Mucosa of stomach (tissue), 1 donor: ENCODE measurements around the gene PCGF1.

Source experiments
- H3K27me3 ChIP-seq: one replicate; pipeline ENCODE4 v1.7.0; 2013; ENCODE audit warnings: mild to moderate bottlenecking, low read length; ENCODE audit not compliant: control insufficient read depth, insufficient read depth
- H3K36me3 ChIP-seq: one replicate; pipeline ENCODE4 v1.7.0; 2013; ENCODE audit warnings: low read length; ENCODE audit not compliant: control insufficient read depth, insufficient read depth
- H3K4me1 ChIP-seq: one replicate; pipeline ENCODE4 v1.7.0; 2013; ENCODE audit warnings: mild to moderate bottlenecking, low read length; ENCODE audit not compliant: control insufficient read depth, insufficient read depth
- H3K4me3 ChIP-seq: one replicate; pipeline ENCODE4 v1.7.0; 2013; ENCODE audit warnings: low read length
- H3K9ac ChIP-seq: one replicate; pipeline ENCODE4 v1.7.0; 2013; ENCODE audit warnings: mild to moderate bottlenecking, low read length, moderate library complexity
- H3K9me3 ChIP-seq: one replicate; pipeline ENCODE4 v1.7.0; 2013; ENCODE audit warnings: mild to moderate bottlenecking, low read length, moderate library complexity; ENCODE audit not compliant: control insufficient read depth
- donor health status: Pancreatic carcinoma.

The PCGF1 gene

GRCh38 chr2:74507145-74507925, at the start of gene PCGF1:
Gene PCGF1, minus strand, starts transcription at chr2:74507695. Its CDS starts 27 bp downstream, at chr2:74507668.
- Histone ChIP-seq H3K9ac (peak within 1 kb of the TSS; percentile 91), H3K4me3 (peak within 1 kb of the TSS; percentile 92), H3K36me3 (no peaks in the 10 kb centered on the region), H3K27me3 (peaks cover 36% of the 10 kb centered on the region), H3K9me3 (no peaks in the 10 kb centered on the region), H3K4me1 (peaks cover 43% of the 10 kb centered on the region)

GRCh38 chr2:74556831-74557370, 49.4 kb upstream of the PCGF1 start:
- H3K27me3 ChIP-seq = no peaks in the 10 kb centered on the region
- no peaks in the 10 kb centered on the region for H3K9me3 ChIP-seq
- H3K9ac ChIP-seq = no peak overlapping the region
- H3K36me3 ChIP-seq = no peaks in the 10 kb centered on the region
- no peak overlapping the region for H3K4me3 ChIP-seq
- H3K4me1 ChIP-seq = peaks cover 27% of the 10 kb centered on the region

DNA sequence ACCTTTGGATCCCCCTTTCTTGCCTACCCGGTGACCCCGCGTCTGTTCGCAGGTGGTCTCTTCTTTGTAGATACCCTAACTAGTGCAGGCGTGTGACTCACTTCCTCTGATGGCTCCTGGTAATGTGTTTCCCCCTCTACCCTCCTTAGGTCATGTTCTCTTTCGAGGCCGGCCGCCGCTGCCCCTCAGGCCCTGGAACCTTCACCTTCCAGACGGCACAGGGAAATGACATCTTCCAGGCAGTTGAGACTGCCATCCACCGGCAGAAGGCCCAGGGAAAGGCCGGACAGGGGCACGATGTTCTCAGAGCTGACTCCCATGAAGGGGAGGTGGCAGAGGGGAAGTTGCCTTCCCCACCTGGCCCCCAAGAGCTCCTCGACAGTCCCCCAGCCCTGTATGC, 48.7 kb upstream of the PCGF1 start:
- no peak overlapping the region for H3K4me3 ChIP-seq
- H3K9me3 ChIP-seq = no peaks in the 10 kb centered on the region
- no peaks in the 10 kb centered on the region for H3K36me3 ChIP-seq
- no peaks in the 10 kb centered on the region for H3K27me3 ChIP-seq
- H3K4me1 ChIP-seq = peaks cover 27% of the 10 kb centered on the region
- no peak overlapping the region for H3K9ac ChIP-seq

GRCh38 chr2:74555610-74556103, 48.2 kb upstream of the PCGF1 start:
- Histone ChIP-seq H3K27me3 (no peaks in the 10 kb centered on the region), H3K4me1 (peaks cover 27% of the 10 kb centered on the region), H3K4me3 (peak overlapping the region; percentile 51), H3K9me3 (no peaks in the 10 kb centered on the region), H3K9ac (peak overlapping the region; percentile 79), H3K36me3 (no peaks in the 10 kb centered on the region)

- Histone ChIP-seq H3K4me1 (peaks cover 28% of the 10 kb centered on the region), H3K36me3 (no peaks in the 10 kb centered on the region), H3K9me3 (no peaks in the 10 kb centered on the region), H3K9ac (peak overlapping the region; percentile 79), H3K4me3 (peak overlapping the region; percentile 51), H3K27me3 (peaks cover 3% of the 10 kb centered on the region)
These were observed 47.5 kb upstream of the PCGF1 start for GRCh38 chr2:74554820-74555531.

DNA sequence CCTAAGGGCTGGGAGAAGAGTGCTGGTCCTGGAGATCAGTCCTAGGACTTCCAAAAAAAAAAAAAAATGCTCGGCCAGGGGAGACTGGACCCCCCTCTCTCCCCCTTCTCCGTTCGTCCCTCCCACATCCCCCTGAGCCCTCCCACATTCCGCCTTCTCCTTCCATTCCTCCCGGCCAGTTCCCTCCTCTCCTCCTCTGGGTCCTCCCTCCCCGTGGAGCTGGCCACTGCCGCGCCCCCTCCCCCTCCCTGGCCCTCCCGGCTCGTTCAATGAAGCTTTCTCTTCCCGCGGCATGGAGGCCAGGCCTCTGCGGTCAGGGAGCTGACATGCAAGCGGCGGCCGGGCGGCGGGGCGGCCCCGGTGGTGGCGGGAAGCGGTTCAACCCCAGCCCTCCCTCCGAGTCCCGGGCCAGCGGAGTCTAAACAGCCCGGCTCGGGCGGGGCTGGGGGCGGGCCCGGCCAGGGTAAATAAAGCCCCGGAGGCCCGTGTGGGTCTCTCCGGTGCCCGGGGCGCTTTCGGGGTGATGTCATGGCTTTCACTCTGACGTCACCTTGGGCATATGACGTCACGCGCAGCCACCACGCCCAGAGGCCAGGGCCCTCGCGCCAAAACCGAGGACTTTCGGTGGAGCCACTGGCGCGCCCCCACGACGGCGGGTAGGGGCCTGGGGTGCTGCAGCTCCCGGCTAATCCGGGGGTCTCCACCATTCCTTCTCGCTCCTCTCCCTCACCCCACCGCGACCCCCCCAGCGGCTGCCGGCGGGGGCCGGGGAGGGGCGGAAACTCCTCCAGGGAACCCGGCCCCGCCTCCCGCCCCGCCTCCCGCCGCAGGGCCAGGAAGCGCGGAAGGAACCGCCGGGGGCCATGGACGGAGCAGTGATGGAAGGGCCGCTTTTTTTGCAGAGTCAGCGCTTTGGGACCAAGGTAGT, 46.7 kb upstream of the PCGF1 start, which contains the start of the genes DOK1 and LOXL3:
Gene DOK1 (plus strand): TSS at position 829 of the 928 bp plus-strand sequence. CDS start 35 bp downstream, at position 864.
Gene LOXL3 (minus strand): TSS at position 51 of the 928 bp plus-strand sequence. CDS start 1,308 bp downstream, outside the sequence.
- no peaks in the 10 kb centered on the region for H3K9me3 ChIP-seq
- H3K36me3 ChIP-seq = no peaks in the 10 kb centered on the region
- peaks cover 8% of the 10 kb centered on the region for H3K27me3 ChIP-seq
- peak within 1 kb of the TSS; percentile 51 for H3K4me3 ChIP-seq
- H3K9ac ChIP-seq = peak within 1 kb of the TSS; percentile 79
- peaks cover 36% of the 10 kb centered on the region for H3K4me1 ChIP-seq

DNA sequence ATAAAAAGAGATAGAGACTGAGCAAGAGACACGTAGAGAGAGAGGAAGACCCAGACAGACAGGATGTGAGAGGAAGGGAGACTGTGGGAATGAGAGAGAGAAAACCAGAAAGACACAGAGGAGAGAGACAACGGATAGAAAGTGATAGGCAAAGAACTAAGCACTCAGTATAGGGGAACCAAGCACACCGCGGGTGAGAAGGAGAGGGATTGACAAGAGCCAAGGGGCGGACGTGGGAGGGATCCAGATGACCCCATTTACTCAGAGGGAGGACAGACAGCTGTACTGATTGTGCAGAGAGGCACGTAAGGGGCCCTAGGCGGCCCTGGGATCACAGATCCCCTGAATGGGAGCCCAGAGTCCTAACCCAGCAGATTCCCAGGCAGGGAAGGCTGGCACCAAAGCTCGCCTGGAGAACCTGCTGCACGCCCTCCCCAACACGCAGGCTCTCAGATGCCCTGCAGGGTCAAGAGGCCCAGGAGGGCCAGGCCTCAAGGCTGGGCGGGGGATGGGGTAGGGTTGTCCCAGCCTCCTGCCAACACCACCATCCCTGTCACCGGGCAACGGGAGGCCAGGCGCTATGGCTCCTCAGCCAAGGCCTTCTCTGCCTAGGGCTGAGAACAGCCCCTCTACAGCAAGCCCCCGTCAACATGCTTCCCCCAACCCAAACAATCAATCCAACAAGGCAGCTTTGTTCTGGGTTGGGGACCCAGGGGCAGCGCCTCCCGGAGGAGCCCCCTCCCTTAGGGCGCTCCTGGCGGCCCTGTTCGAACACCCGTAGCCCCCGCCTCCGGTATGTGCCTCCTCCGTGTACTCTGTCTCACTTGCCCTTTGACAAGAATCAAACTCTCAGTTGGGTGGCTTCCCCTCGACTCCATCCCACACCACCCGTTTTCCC, 45.7 kb upstream of the PCGF1 start:
- Histone ChIP-seq H3K9me3 (no peaks in the 10 kb centered on the region), H3K36me3 (no peaks in the 10 kb centered on the region), H3K4me1 (peaks cover 30% of the 10 kb centered on the region), H3K4me3 (peak overlapping the region; percentile 51), H3K9ac (peak overlapping the region; percentile 79), H3K27me3 (peaks cover 8% of the 10 kb centered on the region)

DNA sequence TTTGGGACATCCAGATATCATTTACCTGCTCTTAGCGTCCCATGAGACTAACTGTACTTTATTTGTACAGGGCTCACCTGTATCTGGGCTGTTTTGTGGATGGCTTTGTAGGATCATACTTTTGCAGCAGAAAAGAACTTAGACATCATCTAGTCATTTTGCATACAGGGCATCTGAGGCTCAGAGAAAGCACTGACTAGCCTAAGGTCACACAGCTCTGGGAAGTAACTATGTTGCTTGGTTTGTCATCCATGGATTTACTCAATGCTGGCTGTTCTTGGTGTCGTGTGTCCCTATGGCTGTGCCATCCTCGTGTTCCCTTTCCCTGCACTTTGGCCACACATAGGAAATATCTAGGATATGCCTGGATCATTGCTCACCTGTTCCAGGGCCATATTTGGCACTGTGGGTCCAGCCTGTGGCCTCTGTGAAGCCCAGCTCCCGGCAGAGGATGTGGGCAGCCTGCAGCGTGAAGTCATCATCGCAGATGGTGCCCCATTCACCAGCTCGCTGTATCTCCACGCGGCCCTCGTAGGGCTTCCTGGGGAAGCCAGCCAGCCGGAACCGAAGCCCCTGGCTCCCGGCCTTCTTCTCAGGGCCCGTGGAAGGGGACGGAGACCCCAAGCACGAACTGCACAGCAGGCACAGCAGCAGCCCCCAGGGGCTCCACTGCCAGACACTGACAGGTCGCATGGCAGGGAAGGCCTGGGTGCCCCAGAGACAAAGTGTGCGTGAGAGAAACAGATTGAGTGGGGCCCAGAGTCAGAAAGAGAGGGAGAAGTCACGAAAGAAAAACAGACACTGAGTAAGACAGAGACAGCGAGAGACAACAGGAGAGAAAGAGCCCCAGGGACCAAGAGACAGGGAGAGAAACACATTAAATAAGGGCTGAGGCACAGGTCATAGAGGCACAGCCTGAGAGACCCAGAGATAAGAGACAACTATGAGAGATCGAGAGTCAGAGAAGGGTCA, 44.7 kb upstream of the PCGF1 start:
- H3K36me3 ChIP-seq = no peaks in the 10 kb centered on the region
- no peak overlapping the region for H3K4me3 ChIP-seq
- peaks cover 8% of the 10 kb centered on the region for H3K27me3 ChIP-seq
- peak overlapping the region; percentile 32 for H3K9ac ChIP-seq
- H3K4me1 ChIP-seq = peaks cover 21% of the 10 kb centered on the region
- H3K9me3 ChIP-seq = no peaks in the 10 kb centered on the region

GRCh38 chr2:74551530-74551929, 44.0 kb upstream of the PCGF1 start:
- Histone ChIP-seq H3K9ac (no peak overlapping the region), H3K36me3 (no peaks in the 10 kb centered on the region), H3K9me3 (no peaks in the 10 kb centered on the region), H3K27me3 (peaks cover 8% of the 10 kb centered on the region), H3K4me1 (peaks cover 19% of the 10 kb centered on the region), H3K4me3 (no peak overlapping the region)

- peaks cover 12% of the 10 kb centered on the region for H3K4me1 ChIP-seq
- H3K9ac ChIP-seq = no peak overlapping the region
- no peaks in the 10 kb centered on the region for H3K36me3 ChIP-seq
- peaks cover 8% of the 10 kb centered on the region for H3K27me3 ChIP-seq
- no peaks in the 10 kb centered on the region for H3K9me3 ChIP-seq
- no peak overlapping the region for H3K4me3 ChIP-seq
These were observed 42.7 kb upstream of the PCGF1 start for GRCh38 chr2:74550231-74550630.
